Trophoblast cell (in vitro differentiated cells and primary cell): ENCODE results near the gene SUN3.

Experiments used
- DNase-seq, 2 donors: peaks; one replicate each; pipeline ENCODE4 v3.0.0-alpha.2; 2016
- H2AFZ ChIP-seq: 2 replicates; pipeline ENCODE4 v1.6.1; 2013; ENCODE audit warnings: low read length, moderate library complexity, mild to moderate bottlenecking; ENCODE audit not compliant: insufficient read depth, poor library complexity
- H2AK5ac ChIP-seq: 2 replicates; pipeline ENCODE4 v1.6.1; 2013; ENCODE audit warnings: mild to moderate bottlenecking, low read length
- H2BK120ac ChIP-seq: 2 replicates; pipeline ENCODE4 v1.6.1; 2013; ENCODE audit warnings: low read length, mild to moderate bottlenecking, moderate library complexity; ENCODE audit not compliant: insufficient read depth, poor library complexity
- H2BK12ac ChIP-seq: 2 replicates; pipeline ENCODE4 v1.6.1; 2013; ENCODE audit warnings: mild to moderate bottlenecking, low read length, moderate library complexity
- H2BK5ac ChIP-seq: 2 replicates; pipeline ENCODE4 v1.6.1; 2013; ENCODE audit warnings: low read length, low read depth, moderate library complexity, mild to moderate bottlenecking; ENCODE audit not compliant: poor library complexity
- H3K14ac ChIP-seq: 2 replicates; pipeline ENCODE4 v1.6.1; 2013; ENCODE audit warnings: mild to moderate bottlenecking, low read length
- H3K18ac ChIP-seq: 2 replicates; pipeline ENCODE4 v1.6.1; 2013; ENCODE audit warnings: mild to moderate bottlenecking, low read length
- H3K23ac ChIP-seq: 2 replicates; pipeline ENCODE4 v1.6.1; 2013; ENCODE audit warnings: low read length
- H3K27ac ChIP-seq: 2 replicates; pipeline ENCODE4 v1.5.1; 2013; ENCODE audit warnings: low read depth, mild to moderate bottlenecking, inconsistent platforms, low read length, moderate library complexity
- H3K27me3 ChIP-seq: 2 replicates; pipeline ENCODE4 v1.6.1; 2013; ENCODE audit warnings: inconsistent platforms, mild to moderate bottlenecking, low read length, moderate library complexity; ENCODE audit not compliant: insufficient read depth
- H3K36me3 ChIP-seq, 2 experiments: 1 replicate in 1 of 2; 2 replicates in 1 of 2; pipeline ENCODE4 v1.6.1; 2013; ENCODE audit warnings: low read length in 2 of 2, mild to moderate bottlenecking in 2 of 2, moderate library complexity in 1 of 2; ENCODE audit not compliant: insufficient read depth in 2 of 2, control insufficient read depth in 1 of 2
- H3K4ac ChIP-seq: 2 replicates; pipeline ENCODE4 v1.6.1; 2013; ENCODE audit warnings: low read depth, mild to moderate bottlenecking, low read length, moderate library complexity
- H3K4me1 ChIP-seq, 2 experiments: 1 replicate in 1 of 2; 2 replicates in 1 of 2; pipeline ENCODE4 v1.6.1; 2013; ENCODE audit warnings: low read length in 2 of 2, mild to moderate bottlenecking in 2 of 2, moderate library complexity in 1 of 2; ENCODE audit not compliant: insufficient read depth in 2 of 2, control insufficient read depth in 1 of 2
- H3K4me2 ChIP-seq: 2 replicates; pipeline ENCODE4 v1.6.1; 2013; ENCODE audit warnings: inconsistent platforms, mild to moderate bottlenecking, low read length, moderate library complexity
- H3K4me3 ChIP-seq: 2 replicates; pipeline ENCODE4 v1.5.1; 2013; ENCODE audit warnings: mild to moderate bottlenecking, low read depth, low read length, inconsistent platforms
- H3K79me1 ChIP-seq: one replicate; pipeline ENCODE4 v1.6.1; 2013; ENCODE audit warnings: low read length
- H3K79me2 ChIP-seq: 2 replicates; pipeline ENCODE4 v1.6.1; 2013; ENCODE audit warnings: low read length, mild to moderate bottlenecking; ENCODE audit not compliant: control insufficient read depth, insufficient read depth, poor library complexity
- H3K9ac ChIP-seq: 2 replicates; pipeline ENCODE4 v1.6.1; 2013; ENCODE audit warnings: mild to moderate bottlenecking, low read length
- H3K9me3 ChIP-seq: 2 replicates; pipeline ENCODE4 v1.6.1; 2013; ENCODE audit warnings: low read depth, mild to moderate bottlenecking, control low read depth, inconsistent platforms, low read length; ENCODE audit not compliant: insufficient read depth
- H4K12ac ChIP-seq: 2 replicates; pipeline ENCODE4 v1.6.1; 2013; ENCODE audit warnings: low read depth, mild to moderate bottlenecking, low read length, moderate library complexity
- H4K8ac ChIP-seq: 2 replicates; pipeline ENCODE4 v1.6.1; 2013; ENCODE audit warnings: low read depth, mild to moderate bottlenecking, low read length, moderate library complexity
- H4K91ac ChIP-seq: one replicate; pipeline ENCODE4 v1.6.1; 2013; ENCODE audit warnings: low read depth, mild to moderate bottlenecking, low read length, moderate library complexity
- WGBS: extraction: QIAGEN DNeasy Blood & Tissue Kit; methylation state at CpG from one replicate; pipeline ENCODE4 v1.1.7; 2013; ENCODE audit warnings: missing lambda C conversion rate; ENCODE audit not compliant: insufficient read length, insufficient coverage; ENCODE audit errors: extremely low coverage; 5-methylcytosine and 5-hydroxymethylcytosine counted together

SUN3 gene

DNA sequence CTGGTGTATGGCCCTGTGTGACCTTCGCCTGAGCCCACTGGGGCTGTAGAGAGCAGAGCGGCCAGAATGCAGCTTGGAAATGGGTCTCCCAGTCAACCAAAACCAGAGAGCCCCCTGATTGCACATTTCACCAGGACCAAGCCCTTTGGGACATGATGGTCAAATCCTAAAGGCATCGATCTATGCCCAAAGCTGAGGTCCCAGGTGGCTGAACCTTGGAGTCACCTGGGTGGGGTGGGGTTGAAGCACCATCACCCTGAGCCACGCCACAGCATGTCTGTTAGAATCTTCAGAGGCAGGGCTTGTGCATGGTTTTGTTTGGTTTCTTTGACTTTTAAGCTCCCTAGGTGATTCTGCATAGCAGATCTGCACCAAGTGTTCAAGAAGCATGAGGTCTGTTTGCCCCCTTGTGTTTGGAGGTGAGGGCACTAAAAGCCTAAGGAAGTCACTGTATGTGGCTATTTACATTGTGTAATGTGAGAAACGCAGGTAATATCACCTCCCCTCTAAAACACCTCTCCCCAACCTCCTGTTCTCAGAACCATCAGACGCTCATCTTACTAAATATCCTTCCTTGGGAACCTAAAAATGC lies 90.2 kb downstream of the SUN3 start:
- Histone ChIP-seq H3K4me1 (peaks cover 4 to 7% of the 10 kb centered on the region in 2 experiments), H3K9ac (no peak overlapping the region), H3K18ac (no peak overlapping the region), H2BK12ac (no peak overlapping the region), H3K4me3 (no peak overlapping the region), H3K14ac (no peak overlapping the region), H3K27ac (no peak overlapping the region), H3K4ac (no peak overlapping the region), H3K9me3 (peaks cover 2% of the 10 kb centered on the region), H3K36me3 (no peaks in the 10 kb centered on the region), H2AFZ (no peak overlapping the region), H4K8ac (no peak overlapping the region), H3K4me2 (no peak overlapping the region), H2BK120ac (no peak overlapping the region), H2AK5ac (no peak overlapping the region), H4K91ac (no peak overlapping the region), H2BK5ac (no peak overlapping the region), H3K79me1 (peaks cover 2% of the 10 kb centered on the region), H4K12ac (no peak overlapping the region), H3K79me2 (no peaks in the 10 kb centered on the region), H3K23ac (no peak overlapping the region), H3K27me3 (no peaks in the 10 kb centered on the region)
- no peak for DNase-seq
- WGBS, result no CpG with 5 or more reads among the region's 6 CpGs

DNA sequence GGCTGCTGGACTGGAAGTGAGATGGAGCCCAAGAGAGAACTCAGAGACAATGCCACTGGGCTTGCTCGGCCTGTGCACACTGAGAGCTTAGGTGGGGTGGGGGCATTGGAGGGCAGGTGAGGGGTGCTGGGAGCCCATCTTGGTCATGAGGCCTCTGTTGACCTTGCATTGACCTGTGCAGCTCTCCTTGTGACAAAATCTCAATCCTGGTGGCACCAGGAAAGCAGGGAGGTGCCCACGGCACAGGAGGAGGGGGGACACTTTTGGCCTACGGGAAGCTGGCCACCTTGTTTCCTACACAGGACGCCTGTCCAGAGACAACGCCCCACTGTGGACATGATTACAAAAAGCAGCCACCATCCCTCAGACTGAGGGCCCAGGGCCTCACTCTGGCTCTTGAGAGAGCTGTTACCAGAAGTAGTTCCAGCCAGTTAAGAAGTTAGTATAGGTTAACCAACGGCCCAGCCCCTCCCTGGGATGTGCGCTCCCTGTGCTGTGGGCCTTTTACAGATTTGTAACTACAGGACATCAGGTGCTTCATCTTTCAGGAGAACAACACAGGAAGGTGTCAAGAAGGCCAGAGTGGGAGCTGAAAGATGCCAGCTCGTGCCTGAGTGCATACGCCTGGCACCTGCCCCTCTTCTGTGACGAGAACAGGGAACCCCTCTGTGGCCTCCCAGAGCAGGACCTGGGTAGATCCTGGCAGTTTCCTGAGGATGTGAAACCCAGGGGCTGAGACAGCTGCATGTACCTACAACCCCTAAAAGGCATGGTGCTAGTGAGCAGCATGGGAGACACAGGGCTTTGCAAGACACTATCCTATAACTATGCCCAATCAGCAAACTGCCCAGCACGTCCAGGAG lies 91.0 kb downstream of the SUN3 start:
- Histone ChIP-seq H4K8ac (no peak overlapping the region), H2BK120ac (no peak overlapping the region), H3K23ac (no peak overlapping the region), H4K12ac (no peak overlapping the region), H3K9ac (no peak overlapping the region), H3K4ac (no peak overlapping the region), H3K27me3 (no peaks in the 10 kb centered on the region), H2BK5ac (no peak overlapping the region), H3K79me1 (no peaks in the 10 kb centered on the region), H2BK12ac (no peak overlapping the region), H3K4me3 (no peak overlapping the region), H3K9me3 (peaks cover 2% of the 10 kb centered on the region), H3K4me2 (no peak overlapping the region), H3K4me1 (peaks cover 4 to 6% of the 10 kb centered on the region in 2 experiments), H3K14ac (no peak overlapping the region), H2AFZ (no peak overlapping the region), H3K27ac (no peak overlapping the region), H3K79me2 (no peaks in the 10 kb centered on the region), H2AK5ac (no peak overlapping the region), H3K36me3 (no peaks in the 10 kb centered on the region), H3K18ac (no peak overlapping the region), H4K91ac (no peak overlapping the region)
- WGBS, result no CpG with 5 or more reads among the region's 11 CpGs
- no peak for DNase-seq
